Spleen (tissue), 7 donors: ENCODE measurements around the gene TGM1.

Experiments
- CTCF ChIP-seq, 11 experiments: fragments of 200-600 bp in 7 of 11; fragments of 450-650 bp in 4 of 11; sonication (generic) in 4 of 11; IDR thresholded peaks in 8 of 11; conservative IDR thresholded peaks in 3 of 11; 1 replicate in 7 of 11; 2 replicates in 4 of 11; pipeline versions ENCODE4 v1.4.0 to v1.8.0; 2016 to 2021; ENCODE audit warnings: antibody characterized with exemption in 11 of 11, inconsistent platforms in 4 of 11, mild to moderate bottlenecking in 1 of 11
- POLR2A ChIP-seq, 3 donors: fragments of 450-650 bp; IDR thresholded peaks; one replicate each; pipeline ENCODE4 v1.5.1; 2017; ENCODE audit warnings: antibody characterized with exemption in 3 of 3, mild to moderate bottlenecking in 1 of 3
- donor health status: DM: no; HTN: no; CAD: no; lungs with moderate emphysema.
- donor health status: DM: no; HTN: no; CAD: no.
- donor health status: DM: no; HTN: no; CAD: no.

- no peak for TF ChIP-seq POLR2A (IDR thresholded peaks at IDR 0.05)
- no peak for TF ChIP-seq CTCF (IDR thresholded peaks at IDR 0.05 in 8 of 11, conservative IDR thresholded peaks at IDR 0.05 in 3 of 11)
Measured at GRCh38 chr14:24258548-24259265, 4.3 kb downstream of the TGM1 start.
